GM11168 (cell line): ENCODE data around the gene SYNC.

Experiments
- in situ Hi-C: fragments of 300-500 bp; cut with MboI; formaldehyde crosslinking; loops from one replicate; pipeline ENCODE4 v1.12.0; 2022; ENCODE audit warnings: low sequenced_read_pairs; ENCODE audit not compliant: unreplicated experiment

Gene SYNC

GRCh38 chr1:32702599-32703478, at the start of gene SYNC:
Gene SYNC, minus strand, starts transcription at chr1:32702770. Its CDS starts 110 bp downstream, at chr1:32702660.
- in situ Hi-C loops = no loop called here

- in situ Hi-C loops = loop anchor here (25.0 kb wide), 1 partner anchor 237 kb away; no protein-coding TSS in a partner anchor
Measured at GRCh38 chr1:32749771-32750170, 47.2 kb upstream of the SYNC start.

GRCh38 chr1:32749332-32749731, 46.8 kb upstream of the SYNC start:
- in situ Hi-C loops = no loop called here

GRCh38 chr1:32748926-32749325, 46.4 kb upstream of the SYNC start:
- in situ Hi-C loops = no loop called here

GRCh38 chr1:32748348-32748747, 45.8 kb upstream of the SYNC start:
- in situ Hi-C loops = no loop called here

GRCh38 chr1:32746130-32746529, 43.6 kb upstream of the SYNC start:
- in situ Hi-C loops = no loop called here

- in situ Hi-C loops = no loop called here
Measured at GRCh38 chr1:32744071-32744425, 41.5 kb upstream of the SYNC start.

GRCh38 chr1:32743380-32744070, 41.0 kb upstream of the SYNC start:
- in situ Hi-C loops = no loop called here

GRCh38 chr1:32742956-32743355, 40.4 kb upstream of the SYNC start:
- in situ Hi-C loops = no loop called here

GRCh38 chr1:32742199-32742947, 39.8 kb upstream of the SYNC start:
- in situ Hi-C loops = no loop called here

- in situ Hi-C loops = no loop called here
Measured at GRCh38 chr1:32741413-32742198, 39.0 kb upstream of the SYNC start.

GRCh38 chr1:32741059-32741412, 38.5 kb upstream of the SYNC start:
- in situ Hi-C loops = no loop called here

GRCh38 chr1:32736812-32737791, 34.5 kb upstream of the SYNC start:
- in situ Hi-C loops = no loop called here

- in situ Hi-C loops = no loop called here
Measured at GRCh38 chr1:32733582-32734321, 31.2 kb upstream of the SYNC start.

- in situ Hi-C loops = no loop called here
Measured at GRCh38 chr1:32729254-32730046, 26.9 kb upstream of the SYNC start.

GRCh38 chr1:32728413-32729077, 26.0 kb upstream of the SYNC start:
- in situ Hi-C loops = no loop called here

- in situ Hi-C loops = no loop called here
Measured at GRCh38 chr1:32727876-32728275, 25.3 kb upstream of the SYNC start.
